ENCODE measurements around the gene IQCK.
"Not testable (repeated sequence)": the region's sequence is repeated elsewhere in the genome, so short reads cannot be mapped to it uniquely, and the experiment has no call there.

IQCK gene

GRCh38 chr16:19760356-19761060 lies 42.4 kb downstream of the IQCK start:
- DNase-seq: no peak

- DNase-seq: no peak
These were observed 47.9 kb downstream of the IQCK start for GRCh38 chr16:19765860-19766553.

GRCh38 chr16:19766554-19766884 lies 48.4 kb downstream of the IQCK start:
- DNase-seq: no peak

- no peak for DNase-seq
These were observed 48.9 kb downstream of the IQCK start for GRCh38 chr16:19766988-19767387.

- no peak for DNase-seq
These were observed 49.4 kb downstream of the IQCK start for GRCh38 chr16:19767497-19767896.

GRCh38 chr16:19769239-19769638 lies 51.2 kb downstream of the IQCK start:
- DNase-seq: no peak

- DNase-seq: no peak
These were observed 53.0 kb downstream of the IQCK start for GRCh38 chr16:19771040-19771439.

GRCh38 chr16:19771796-19772195 lies 53.7 kb downstream of the IQCK start:
- DNase-seq: no peak

- no peak for DNase-seq
These were observed 56.0 kb downstream of the IQCK start for GRCh38 chr16:19774024-19774423.

GRCh38 chr16:19776147-19776546 lies 58.1 kb downstream of the IQCK start:
- no peak for DNase-seq

- DNase-seq: no peak
These were observed 58.5 kb downstream of the IQCK start for GRCh38 chr16:19776565-19776964.

- DNase-seq: no peak
These were observed 62.2 kb downstream of the IQCK start for GRCh38 chr16:19780321-19780720.

GRCh38 chr16:19781226-19781625 lies 63.2 kb downstream of the IQCK start:
- no peak for DNase-seq

- DNase-seq: no peak
These were observed 65.5 kb downstream of the IQCK start for GRCh38 chr16:19783363-19784182.

- no peak for DNase-seq
These were observed 66.2 kb downstream of the IQCK start for GRCh38 chr16:19784183-19784736.

GRCh38 chr16:19785081-19785480 lies 67.0 kb downstream of the IQCK start:
- DNase-seq: no peak

GRCh38 chr16:19785512-19786130 lies 67.5 kb downstream of the IQCK start:
- no peak for DNase-seq

- not testable (repeated sequence) for DNase-seq
These were observed 83.3 kb downstream of the IQCK start for GRCh38 chr16:19801369-19801768.

- not testable (repeated sequence) for DNase-seq
These were observed 83.8 kb downstream of the IQCK start for GRCh38 chr16:19801824-19802223.

- no peak for DNase-seq
These were observed 84.5 kb downstream of the IQCK start for GRCh38 chr16:19802612-19803011.

GRCh38 chr16:19804538-19805323 lies 86.7 kb downstream of the IQCK start:
- DNase-seq: no peak

GRCh38 chr16:19805459-19806162 lies 87.5 kb downstream of the IQCK start:
- DNase-seq: no peak
